GM20431 (cell line): ENCODE data around the gene PAK2.
"Not testable (repeated sequence)": the region's sequence is repeated elsewhere in the genome, so short reads cannot be mapped to it uniquely, and the experiment has no call there.

Source experiments
- in situ Hi-C: fragments of 300-500 bp; cut with MseI, MboI; formaldehyde crosslinking; loops from one replicate; pipeline ENCODE4 v1.15.0; 2020; ENCODE audit warnings: low sequenced_read_pairs; ENCODE audit not compliant: unreplicated experiment

The PAK2 gene

DNA sequence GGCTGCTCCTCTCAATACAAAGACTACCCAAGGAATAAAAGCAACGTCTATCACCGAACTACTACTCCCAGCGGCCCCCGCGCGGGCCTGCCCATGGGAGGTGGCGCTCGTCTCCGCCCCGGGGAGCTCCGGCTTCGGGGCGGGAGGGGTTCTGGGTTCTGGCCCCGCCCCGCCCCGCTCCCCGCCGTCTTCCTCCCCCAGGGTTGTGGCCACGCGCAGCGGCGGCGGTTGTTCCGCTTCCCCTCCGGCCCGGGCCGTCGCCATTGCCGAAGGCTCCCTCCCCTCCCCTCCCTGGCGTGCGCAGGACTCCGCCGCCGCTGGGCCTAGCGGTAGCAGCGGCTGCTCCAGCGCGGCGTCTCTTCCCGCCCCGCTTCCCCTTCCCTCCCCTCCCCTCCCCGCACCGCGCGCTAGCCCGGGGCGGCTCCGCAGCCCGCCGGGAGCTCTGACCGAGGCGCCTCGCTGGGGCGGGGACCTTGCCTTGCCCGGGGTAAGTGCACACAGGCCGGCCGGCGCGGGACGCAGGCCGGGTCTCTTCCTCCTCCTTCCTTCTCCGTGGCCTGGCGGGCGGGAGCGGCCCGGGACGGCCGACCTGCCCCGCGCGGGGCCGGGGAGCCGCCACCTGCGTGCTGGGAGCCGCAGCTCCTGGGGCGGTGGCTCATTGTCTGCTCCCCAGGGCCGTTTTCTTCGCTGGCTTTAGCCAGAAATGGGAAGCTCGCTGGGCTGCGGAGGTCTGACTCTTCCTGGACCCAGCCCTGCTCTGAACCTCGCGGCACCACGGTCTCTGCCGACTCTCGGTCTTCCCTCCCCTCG, at the start of gene PAK2:
PAK2 (plus strand) TSS at position 187 of the 810 bp plus-strand sequence. CDS start 42,790 bp downstream, outside the sequence.
- in situ Hi-C loops = no loop called here

DNA sequence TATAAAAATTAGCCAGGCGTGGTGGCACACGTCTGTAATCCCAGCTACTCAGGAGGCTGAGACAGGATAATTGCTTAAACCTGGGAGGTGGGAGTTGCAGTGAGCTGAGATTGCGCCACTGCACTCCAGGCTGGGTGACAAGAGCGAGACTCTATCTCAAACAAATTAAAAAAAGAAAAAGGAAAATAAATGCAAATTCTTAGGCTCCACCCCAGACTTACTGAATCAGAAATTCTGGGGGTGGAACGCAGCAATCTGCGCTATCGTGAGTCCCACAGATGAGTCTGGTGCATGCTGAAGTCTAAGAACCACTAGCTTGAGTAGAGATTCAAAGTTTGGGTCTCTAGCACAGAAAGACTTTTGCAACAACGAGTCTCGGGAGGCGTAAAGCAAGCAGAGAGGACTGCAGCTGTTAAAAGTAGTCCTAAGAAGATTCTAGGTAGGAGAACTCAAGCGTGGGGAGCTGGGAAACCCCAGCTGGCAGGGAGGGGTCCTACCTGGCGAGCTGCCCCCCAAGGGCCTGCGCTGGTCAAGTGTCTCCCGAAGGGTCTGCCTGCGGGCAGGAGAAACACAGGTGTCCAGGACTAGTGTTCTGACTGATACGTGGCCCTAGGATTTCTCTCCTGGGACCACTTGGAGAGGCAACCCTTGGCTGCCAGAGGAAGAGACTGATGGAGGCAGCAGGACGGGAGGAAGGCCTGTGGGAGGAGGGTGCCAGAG, 49.6 kb upstream of the PAK2 start:
- in situ Hi-C loops = loop anchor here (5.0 kb wide), 1 partner anchor 78 kb away; no protein-coding TSS in a partner anchor

DNA sequence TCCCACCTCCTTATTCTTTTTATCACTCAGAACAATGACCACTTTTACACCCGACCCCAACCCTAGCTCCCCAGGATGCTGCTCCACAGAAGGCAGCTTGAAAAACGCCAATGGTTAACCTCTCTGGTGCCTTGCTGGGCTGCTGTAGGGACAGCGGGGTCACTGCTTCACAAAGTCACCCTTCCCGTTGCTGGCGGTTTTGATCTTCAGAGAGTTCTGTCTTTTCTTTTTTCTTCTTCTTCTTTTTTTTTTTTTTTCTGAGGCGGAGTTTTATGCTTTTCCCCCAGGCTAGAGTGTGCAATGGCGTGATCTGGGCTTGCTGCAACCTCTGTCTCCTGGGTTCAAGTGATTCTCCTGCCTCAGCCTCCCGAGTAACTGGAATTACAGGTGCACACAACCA, 48.3 kb upstream of the PAK2 start:
- in situ Hi-C loops = no loop called here

DNA sequence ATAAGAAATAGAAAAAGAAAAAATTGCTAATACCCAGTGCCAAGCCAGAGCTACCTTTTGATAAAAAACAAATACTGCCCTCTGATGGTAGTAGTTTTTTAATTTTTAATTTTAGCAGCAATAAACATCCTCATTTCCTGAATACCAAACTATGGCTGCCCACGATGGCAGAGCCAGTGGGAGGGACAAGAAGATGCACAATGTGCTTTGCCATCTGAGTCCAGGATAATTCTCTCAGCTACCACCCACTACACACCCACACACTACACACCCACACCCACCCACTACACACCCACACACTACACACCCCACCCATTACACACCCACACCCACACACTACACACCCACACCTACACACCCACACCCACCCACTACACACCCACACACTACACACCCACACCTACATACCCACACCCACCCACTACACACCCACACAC, 45.4 kb upstream of the PAK2 start:
- in situ Hi-C loops = no loop called here

DNA sequence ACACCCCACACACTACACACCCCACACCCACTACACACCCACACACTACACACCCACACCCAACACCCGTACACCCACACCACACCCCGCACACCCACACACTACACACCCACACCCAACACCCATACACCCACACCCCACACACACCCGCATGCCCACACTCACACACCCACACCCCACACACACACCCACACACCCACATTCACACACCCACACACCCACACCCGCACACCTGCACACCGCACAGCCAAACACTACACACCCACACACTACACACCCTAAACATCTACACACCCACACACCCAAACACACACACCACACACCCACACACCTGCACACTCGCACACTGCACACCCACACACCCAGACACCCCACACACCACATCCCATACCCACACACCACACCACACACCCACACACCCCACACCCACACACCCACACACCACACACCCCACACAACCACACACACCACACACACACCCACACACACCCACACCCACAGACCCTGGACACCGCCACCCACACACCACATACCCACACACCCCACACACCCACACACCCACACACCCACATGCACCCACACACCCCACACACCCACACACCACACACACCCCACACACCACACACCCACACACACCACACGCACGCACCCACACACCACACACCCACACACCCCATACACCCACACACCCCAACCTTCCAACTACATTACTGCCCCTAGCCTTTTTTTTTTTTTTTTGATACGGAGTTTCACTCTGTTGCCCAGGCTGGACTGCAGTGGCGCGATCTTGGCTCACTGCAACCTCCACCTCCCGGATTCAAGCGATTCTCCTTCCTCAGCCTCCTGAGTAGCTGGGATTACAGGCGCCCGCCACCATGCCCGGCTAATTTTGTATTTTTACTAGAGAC, 44.5 kb upstream of the PAK2 start:
- in situ Hi-C loops = no loop called here

DNA sequence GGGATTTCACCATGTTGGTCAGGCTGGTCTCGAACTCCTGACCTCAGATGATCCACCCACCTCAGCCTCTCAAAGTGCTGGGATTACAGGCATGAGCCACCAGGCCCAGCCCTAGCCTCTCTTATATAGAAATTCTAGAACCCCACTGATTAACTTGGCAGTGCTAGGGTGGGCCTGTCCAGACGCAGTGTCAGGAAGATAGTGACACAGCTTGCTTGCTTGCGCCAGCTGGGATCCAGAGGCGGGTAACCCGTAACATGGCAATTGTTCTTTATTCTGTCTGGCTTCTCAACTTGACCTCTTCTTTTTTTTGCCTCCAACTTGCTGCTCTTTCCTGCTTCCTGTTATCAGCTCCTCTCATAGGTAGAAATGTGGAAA, 43.8 kb upstream of the PAK2 start:
- in situ Hi-C loops = no loop called here

DNA sequence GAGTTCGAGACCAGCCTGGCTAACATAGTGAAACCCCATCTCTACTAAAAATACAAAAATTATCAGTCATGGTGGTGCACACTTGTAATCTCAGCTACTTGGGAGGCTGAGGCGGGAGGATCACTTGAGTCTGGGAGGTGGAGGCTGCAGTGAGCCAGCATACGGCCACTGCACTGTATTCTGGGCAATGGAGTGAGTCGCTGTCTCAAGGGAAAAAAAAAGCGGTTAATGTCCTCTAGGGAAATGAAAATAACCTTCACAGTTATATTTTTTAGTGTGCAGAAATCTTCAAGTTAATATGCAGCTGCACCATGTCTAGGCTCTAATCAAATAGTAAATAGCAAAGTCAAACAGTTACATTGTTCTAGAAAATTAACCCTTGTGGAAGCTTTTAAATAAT, 42.4 kb upstream of the PAK2 start:
- in situ Hi-C loops = no loop called here

DNA sequence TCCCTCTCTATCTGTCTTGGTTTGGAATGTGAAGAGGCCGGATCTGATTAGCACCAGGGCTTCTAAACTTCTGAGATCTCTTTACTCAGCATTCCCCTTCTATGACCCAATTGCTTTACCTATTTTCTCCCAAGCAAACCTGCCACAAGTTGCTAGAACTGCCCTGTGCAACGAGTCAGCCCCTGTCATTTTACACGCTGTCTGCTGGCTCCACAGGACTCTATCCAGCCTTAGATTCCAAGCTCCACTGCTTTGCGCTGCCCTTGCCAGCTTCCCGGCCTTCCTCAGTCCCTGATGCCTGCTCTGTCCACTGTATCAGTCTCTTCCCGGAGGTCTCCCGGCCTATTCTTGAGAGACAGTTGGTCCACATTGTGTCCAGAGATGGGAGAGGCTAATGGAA, 39.9 kb upstream of the PAK2 start:
- in situ Hi-C loops = no loop called here

DNA sequence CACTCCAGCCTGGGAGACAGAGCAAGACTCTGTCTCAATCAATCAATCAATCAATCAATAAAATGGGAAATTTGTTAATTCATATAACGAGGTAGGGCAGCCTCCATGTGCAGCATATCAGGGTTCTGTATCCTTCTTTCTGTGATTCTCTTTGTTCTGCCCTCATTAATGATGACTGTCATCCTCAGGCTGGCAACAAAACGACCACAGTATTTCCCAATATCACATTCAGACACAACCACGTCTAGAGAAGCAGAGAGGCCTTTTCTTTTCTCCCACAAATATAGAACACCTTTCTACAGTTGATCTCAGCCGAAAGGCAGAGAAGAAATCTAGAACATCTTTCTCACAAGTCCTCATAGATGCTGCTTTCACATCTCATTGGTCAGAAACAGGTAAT, 38.9 kb upstream of the PAK2 start:
- in situ Hi-C loops = no loop called here

DNA sequence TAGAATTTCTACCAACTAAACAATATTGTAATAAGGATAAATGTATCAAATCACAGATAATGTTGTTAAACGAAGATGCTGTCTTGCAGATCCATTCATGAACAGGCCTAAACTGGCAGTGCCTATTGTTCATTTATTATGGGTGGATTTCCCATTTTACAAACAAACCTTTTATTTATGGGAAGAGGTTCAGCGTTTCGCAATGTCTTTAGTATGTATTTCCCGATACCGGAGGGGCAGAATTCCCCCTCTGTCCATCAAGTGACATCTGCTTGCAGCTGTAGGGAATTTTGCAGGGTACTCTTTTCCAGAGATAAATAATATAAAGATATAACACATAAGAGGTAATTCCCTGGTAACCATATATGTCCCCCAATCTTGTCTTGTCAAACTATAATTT, 33.3 kb upstream of the PAK2 start:
- in situ Hi-C loops = no loop called here

DNA sequence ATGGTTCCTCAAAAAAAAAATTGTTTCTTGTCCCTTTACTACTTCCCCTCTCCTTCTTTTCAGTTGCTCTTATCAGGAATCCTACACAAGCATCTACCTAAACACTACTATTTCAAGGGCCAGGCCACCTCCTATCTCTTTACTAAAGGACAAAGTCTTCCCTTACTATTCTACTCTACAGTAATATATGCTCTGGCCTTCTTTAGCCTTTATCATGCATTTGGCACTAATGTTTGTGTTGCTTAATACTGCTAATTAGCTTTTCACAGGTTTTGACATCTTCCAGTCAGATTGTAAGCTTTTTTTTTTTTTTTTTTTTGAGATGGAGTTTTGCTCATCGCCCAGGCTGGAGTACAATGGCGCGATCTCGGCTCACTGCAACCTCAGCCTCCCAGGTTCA, 32.9 kb upstream of the PAK2 start:
- in situ Hi-C loops = no loop called here

DNA sequence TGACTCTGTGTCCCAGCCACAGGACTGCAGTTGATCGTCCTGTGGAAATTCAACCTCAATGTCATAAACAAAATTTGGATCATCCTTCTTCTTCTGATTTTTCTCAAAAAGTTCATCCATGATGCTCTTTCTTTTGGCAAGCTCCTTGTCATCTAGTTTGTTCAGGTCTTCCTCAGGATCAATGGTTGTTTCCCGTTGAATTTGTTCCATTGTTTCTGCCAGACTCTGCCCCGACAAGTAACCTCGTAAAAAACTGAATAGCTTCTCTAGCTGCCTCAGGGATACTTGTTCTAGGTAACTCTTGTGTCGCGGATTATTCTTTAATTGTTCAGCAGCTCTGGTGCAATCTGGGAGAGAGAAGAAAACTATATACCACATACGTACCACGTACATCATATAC, 32.1 kb upstream of the PAK2 start:
- in situ Hi-C loops = no loop called here

DNA sequence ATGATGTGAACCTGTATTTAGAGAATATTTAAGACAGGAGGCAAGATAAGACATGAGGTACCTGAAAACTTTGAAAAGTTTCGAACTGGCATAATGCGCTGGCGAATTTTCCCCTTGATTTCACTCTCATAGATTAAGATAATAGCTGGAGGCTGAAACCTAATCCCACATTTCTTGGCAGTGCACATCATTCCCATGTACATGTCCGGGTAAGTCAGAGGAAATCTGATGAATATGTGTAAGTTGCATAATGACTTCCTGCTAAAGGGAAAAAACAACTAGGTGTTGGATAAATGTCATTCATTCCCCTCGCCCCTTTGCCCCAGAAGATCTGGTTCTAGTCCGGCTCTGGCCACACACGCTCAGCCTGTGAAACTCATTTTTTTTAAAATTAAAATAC, 31.2 kb upstream of the PAK2 start:
- in situ Hi-C loops = no loop called here

DNA sequence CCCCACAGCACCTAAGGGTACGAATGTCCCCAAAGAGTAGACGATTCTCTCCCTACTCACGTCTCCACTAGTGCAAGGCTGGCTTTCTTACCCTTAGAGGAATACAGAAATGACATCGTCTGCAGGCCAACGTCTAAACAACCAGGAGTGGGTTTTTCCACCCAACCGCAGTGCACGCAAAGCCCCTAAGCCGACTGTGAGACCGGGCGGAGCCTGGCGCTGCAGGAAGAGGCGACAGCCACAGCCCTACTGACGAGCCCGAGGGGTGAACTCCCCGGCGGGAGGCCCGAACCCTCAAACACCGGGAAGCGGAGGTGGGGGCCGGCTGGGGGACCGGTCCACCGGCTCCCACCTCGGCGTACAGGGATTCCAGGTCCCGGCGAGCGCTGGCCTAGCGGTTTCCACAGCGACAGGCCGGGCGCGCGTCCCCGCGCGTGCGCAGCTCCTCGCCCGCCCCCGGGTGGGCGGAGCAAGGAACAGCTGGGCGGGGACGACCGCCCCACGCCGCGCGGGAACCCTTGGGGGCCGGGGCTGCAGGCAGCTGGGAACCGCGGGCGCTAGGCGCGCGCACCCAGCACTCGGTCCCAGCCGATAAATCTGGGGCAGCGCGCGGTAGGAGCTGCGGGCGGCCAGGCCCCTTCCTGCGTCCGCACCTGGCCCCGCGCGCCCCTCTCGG, 27.7 kb upstream of the PAK2 start, which contains the start of the genes CEP19 and PIGX:
CEP19 (minus strand) TSS at position 413 of the 676 bp plus-strand sequence. CDS start 3,593 bp downstream, outside the sequence.
PIGX (plus strand) TSS at position 540 of the 676 bp plus-strand sequence.
- in situ Hi-C loops = no loop called here

DNA sequence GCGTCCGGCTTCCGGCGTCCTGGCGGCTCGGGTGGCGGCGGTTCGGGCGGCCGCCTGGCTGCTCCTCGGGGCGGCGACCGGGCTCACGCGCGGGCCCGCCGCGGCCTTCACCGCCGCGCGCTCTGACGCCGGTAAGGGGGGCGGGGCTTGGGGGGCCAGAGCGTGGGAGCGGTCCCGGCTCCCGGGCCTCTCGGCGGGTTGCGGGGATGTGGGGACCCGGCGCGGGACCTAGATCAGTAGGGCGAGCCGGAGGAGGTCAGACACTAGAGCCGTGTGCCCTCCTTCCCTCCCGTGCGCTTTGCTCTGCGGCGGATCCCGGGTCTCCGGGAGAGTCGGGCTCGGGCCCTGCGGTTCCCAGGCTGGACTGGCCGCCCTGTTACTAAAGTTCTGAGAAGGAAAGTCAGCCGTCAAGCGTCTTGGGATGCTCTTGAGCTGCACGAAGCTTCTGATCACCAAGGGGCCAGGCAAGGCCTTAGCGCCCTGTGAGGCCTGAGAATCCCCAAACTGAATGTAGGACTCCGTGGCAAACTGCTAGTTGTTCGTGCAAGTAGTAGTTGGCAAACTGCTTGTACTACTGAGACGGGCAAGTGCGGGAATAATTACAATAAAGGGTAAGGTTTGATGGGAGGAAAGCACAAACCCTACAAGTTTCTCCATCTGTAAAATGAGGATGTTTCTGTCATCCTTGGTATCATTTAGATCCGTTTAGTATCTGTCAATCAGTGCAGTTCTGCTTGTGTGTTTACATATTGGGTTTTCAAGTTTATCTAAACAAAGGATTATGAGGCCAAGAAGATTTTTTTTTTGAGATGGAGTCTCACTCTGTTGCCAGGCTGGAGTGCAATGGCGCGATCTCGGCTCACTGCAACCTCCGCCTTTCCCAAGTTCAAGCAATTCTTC, 26.9 kb upstream of the PAK2 start:
- in situ Hi-C loops = no loop called here

DNA sequence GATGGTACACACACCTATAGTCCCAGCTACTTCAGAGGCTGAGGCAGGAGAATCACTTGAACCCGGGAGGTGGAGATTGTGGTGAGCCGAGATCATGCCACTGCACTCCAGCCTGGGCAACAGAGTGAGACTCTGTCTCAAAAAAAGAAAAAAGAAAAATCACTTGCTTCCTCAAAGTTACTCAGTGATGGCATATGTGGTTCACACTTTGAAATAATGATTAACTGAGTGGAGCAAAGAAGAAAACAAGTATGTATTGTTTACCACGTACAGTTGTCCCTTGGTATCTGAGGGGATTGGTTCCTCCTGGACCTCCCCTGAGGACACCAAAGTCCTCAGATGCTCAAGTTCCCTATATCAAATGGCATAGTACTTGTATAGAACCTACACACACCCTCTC, 22.5 kb upstream of the PAK2 start:
- in situ Hi-C loops = not testable (repeated sequence)

DNA sequence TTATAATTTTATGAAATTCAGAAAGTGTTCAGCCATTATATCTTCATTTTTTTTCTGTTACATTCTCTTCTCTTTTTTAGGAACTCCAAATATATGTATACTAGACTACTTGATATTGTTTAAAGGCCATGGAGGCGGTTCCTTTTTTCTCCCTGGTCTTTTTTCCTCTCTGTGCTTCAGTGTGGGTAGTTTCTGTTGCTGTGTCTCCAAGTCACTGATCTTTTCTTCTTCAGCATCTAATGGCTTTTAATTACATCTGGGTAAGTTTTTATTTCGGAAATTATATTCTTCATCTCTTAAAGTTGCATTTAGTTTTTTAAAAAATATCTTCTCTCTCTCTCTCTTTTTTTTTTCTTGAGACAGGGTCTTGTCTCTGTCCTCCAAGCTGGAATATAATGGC, 18.6 kb upstream of the PAK2 start:
- in situ Hi-C loops = no loop called here

DNA sequence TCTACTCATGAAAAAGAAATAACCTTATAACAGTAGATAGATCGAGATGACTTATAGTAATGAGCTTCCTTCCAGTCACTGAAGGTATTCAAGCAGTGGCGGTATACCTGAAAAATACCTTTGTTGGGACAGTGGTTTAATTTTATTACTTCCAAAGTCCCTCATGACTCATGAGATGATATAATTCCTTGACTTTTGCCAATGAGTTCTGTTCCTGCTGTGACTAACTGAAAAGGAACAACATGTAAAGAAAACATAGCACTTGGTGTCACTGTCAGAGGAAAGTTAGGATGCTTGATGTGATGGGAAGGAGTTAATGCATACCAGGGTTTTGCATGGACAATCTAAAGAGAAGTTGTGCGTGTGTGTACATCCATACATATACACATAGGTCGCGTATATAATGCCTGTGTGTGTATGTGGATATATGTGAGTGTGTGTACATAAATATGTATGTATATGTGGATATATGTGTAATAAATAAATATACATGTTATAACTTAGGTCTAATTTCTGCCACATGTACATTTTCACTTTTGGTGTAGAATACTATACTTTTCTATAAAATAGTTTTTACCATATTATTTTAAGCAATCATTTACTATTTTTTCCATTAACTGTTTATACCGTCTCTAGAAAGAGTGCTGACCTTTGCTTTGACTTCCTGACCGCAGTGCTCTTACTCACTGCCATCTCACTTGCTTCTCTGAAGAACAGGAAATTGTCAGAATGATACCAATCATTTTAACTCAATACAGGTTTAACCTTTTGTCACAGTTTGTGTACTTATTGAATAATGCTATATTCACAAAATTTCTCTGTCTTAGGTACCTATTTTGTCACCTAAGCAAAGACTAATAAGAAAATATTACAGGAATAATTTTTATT, 12.6 kb upstream of the PAK2 start:
- in situ Hi-C loops = no loop called here
